GM21576 (cell line): ENCODE results near the gene GSE1.

Source experiments
- ATAC-seq: cut with Tn5 transposase; IDR thresholded peaks from one replicate; pipeline ENCODE4 v1.9.1; 2021; ENCODE audit warnings: mild to moderate bottlenecking, moderate library complexity; ENCODE audit not compliant: unreplicated experiment

The GSE1 gene

GRCh38 chr16:85658504-85659326 lies 45.6 kb downstream of the GSE1 start:
- no peak for ATAC-seq

GRCh38 chr16:85659336-85659735 lies 46.2 kb downstream of the GSE1 start:
- no peak for ATAC-seq

- no peak for ATAC-seq
Observed at GRCh38 chr16:85659805-85660511, 46.8 kb downstream of the GSE1 start.

GRCh38 chr16:85660843-85661739 lies 48.0 kb downstream of the GSE1 start:
- no peak for ATAC-seq

- no peak for ATAC-seq
Observed at GRCh38 chr16:85661740-85662481, 48.8 kb downstream of the GSE1 start.

GRCh38 chr16:85662482-85662812 lies 49.3 kb downstream of the GSE1 start:
- ATAC-seq, result no peak

- no peak for ATAC-seq
Observed at GRCh38 chr16:85662976-85663830, 50.1 kb downstream of the GSE1 start.

GRCh38 chr16:85663891-85664321 lies 50.8 kb downstream of the GSE1 start:
- no peak for ATAC-seq

GRCh38 chr16:85664580-85665372 lies 51.7 kb downstream of the GSE1 start:
- no peak for ATAC-seq

GRCh38 chr16:85665373-85665740 lies 52.2 kb downstream of the GSE1 start:
- no peak for ATAC-seq

GRCh38 chr16:85665929-85666328 lies 52.8 kb downstream of the GSE1 start:
- no peak for ATAC-seq

GRCh38 chr16:85667261-85667660 lies 54.1 kb downstream of the GSE1 start:
- no peak for ATAC-seq

- ATAC-seq, result no peak
Observed at GRCh38 chr16:85667841-85668413, 54.8 kb downstream of the GSE1 start.

GRCh38 chr16:85668676-85669424 lies 55.7 kb downstream of the GSE1 start:
- no peak for ATAC-seq

GRCh38 chr16:85670840-85671239 lies 57.7 kb downstream of the GSE1 start:
- no peak for ATAC-seq

- no peak for ATAC-seq
Observed at GRCh38 chr16:85673529-85674417, 60.7 kb downstream of the GSE1 start.

- no peak for ATAC-seq
Observed at GRCh38 chr16:85674418-85674755, 61.3 kb downstream of the GSE1 start.
